Neuron (in vitro differentiated cells): ENCODE measurements around the gene LRTM2.

ENCODE experiments used
- H2AFZ ChIP-seq: one replicate; pipeline ENCODE4 v1.6.1; 2013; ENCODE audit warnings: low read depth, mild to moderate bottlenecking, inconsistent platforms, low read length, moderate library complexity
- H3K27me3 ChIP-seq: one replicate; pipeline ENCODE4 v1.6.1; 2013; ENCODE audit warnings: low read length; ENCODE audit not compliant: insufficient read depth
- H3K36me3 ChIP-seq: one replicate; pipeline ENCODE4 v1.6.1; 2013; ENCODE audit warnings: low read length; ENCODE audit not compliant: insufficient read depth
- H3K4me1 ChIP-seq: one replicate; pipeline ENCODE4 v1.6.1; 2013; ENCODE audit warnings: low read length; ENCODE audit not compliant: insufficient read depth
- H3K4me3 ChIP-seq: 2 replicates; pipeline ENCODE4 v1.5.1; 2013; ENCODE audit warnings: mild to moderate bottlenecking, low read length, moderate library complexity
- H3K9me3 ChIP-seq: one replicate; pipeline ENCODE4 v1.6.1; 2013; ENCODE audit warnings: low read length

The LRTM2 gene

GRCh38 chr12:1800401-1801302, 19.7 kb upstream of the LRTM2 start:
- Histone ChIP-seq H3K36me3 (no peaks in the 10 kb centered on the region), H3K4me1 (peaks cover 1% of the 10 kb centered on the region), H3K27me3 (no peaks in the 10 kb centered on the region), H2AFZ (no peak overlapping the region), H3K9me3 (no peaks in the 10 kb centered on the region), H3K4me3 (no peak overlapping the region)

- Histone ChIP-seq H3K36me3 (no peaks in the 10 kb centered on the region), H3K9me3 (no peaks in the 10 kb centered on the region), H3K4me3 (no peak overlapping the region), H3K4me1 (no peaks in the 10 kb centered on the region), H2AFZ (no peak overlapping the region), H3K27me3 (no peaks in the 10 kb centered on the region)
Observed at GRCh38 chr12:1801303-1801975, 18.9 kb upstream of the LRTM2 start.

- Histone ChIP-seq H3K36me3 (no peaks in the 10 kb centered on the region), H3K4me3 (no peak overlapping the region), H3K9me3 (no peaks in the 10 kb centered on the region), H3K4me1 (no peaks in the 10 kb centered on the region), H2AFZ (peak overlapping the region; percentile 73), H3K27me3 (no peaks in the 10 kb centered on the region)
Observed at GRCh38 chr12:1803736-1804135, 16.6 kb upstream of the LRTM2 start.

- Histone ChIP-seq H3K4me1 (no peaks in the 10 kb centered on the region), H3K27me3 (no peaks in the 10 kb centered on the region), H3K4me3 (peak overlapping the region; percentile 12), H3K9me3 (no peaks in the 10 kb centered on the region), H3K36me3 (no peaks in the 10 kb centered on the region), H2AFZ (peak overlapping the region; percentile 73)
Observed at GRCh38 chr12:1804545-1805332, 15.6 kb upstream of the LRTM2 start.

- H3K36me3 ChIP-seq, result no peaks in the 10 kb centered on the region
- H3K9me3 ChIP-seq, result no peaks in the 10 kb centered on the region
- peaks cover 4% of the 10 kb centered on the region for H3K27me3 ChIP-seq
- H2AFZ ChIP-seq, result no peak overlapping the region
- H3K4me1 ChIP-seq, result no peaks in the 10 kb centered on the region
- H3K4me3 ChIP-seq, result no peak overlapping the region
Observed at GRCh38 chr12:1805441-1806081, 14.8 kb upstream of the LRTM2 start.

GRCh38 chr12:1806301-1807086, 13.9 kb upstream of the LRTM2 start:
- Histone ChIP-seq H3K4me1 (no peaks in the 10 kb centered on the region), H3K4me3 (no peak overlapping the region), H2AFZ (no peak overlapping the region), H3K9me3 (no peaks in the 10 kb centered on the region), H3K36me3 (no peaks in the 10 kb centered on the region), H3K27me3 (peaks cover 5% of the 10 kb centered on the region)

- H3K4me1 ChIP-seq, result no peaks in the 10 kb centered on the region
Observed at GRCh38 chr12:1807087-1807860, 13.1 kb upstream of the LRTM2 start.

GRCh38 chr12:1808036-1808797, 12.1 kb upstream of the LRTM2 start:
- H2AFZ ChIP-seq, result no peak overlapping the region
- H3K27me3 ChIP-seq, result peaks cover 5% of the 10 kb centered on the region
- H3K9me3 ChIP-seq, result no peaks in the 10 kb centered on the region
- no peak overlapping the region for H3K4me3 ChIP-seq
- H3K4me1 ChIP-seq, result no peaks in the 10 kb centered on the region
- H3K36me3 ChIP-seq, result no peaks in the 10 kb centered on the region

More at GRCh38 chr12:1807087-1807860, 13.1 kb upstream of the LRTM2 start:
- Histone ChIP-seq H3K4me3 (no peak overlapping the region), H2AFZ (no peak overlapping the region), H3K36me3 (no peaks in the 10 kb centered on the region), H3K27me3 (peaks cover 5% of the 10 kb centered on the region), H3K9me3 (no peaks in the 10 kb centered on the region)

GRCh38 chr12:1808798-1809480, 11.4 kb upstream of the LRTM2 start:
- H3K9me3 ChIP-seq, result no peaks in the 10 kb centered on the region
- H3K4me3 ChIP-seq, result no peak overlapping the region
- H3K27me3 ChIP-seq, result peaks cover 5% of the 10 kb centered on the region
- no peaks in the 10 kb centered on the region for H3K4me1 ChIP-seq
- H3K36me3 ChIP-seq, result no peaks in the 10 kb centered on the region
- H2AFZ ChIP-seq, result no peak overlapping the region

GRCh38 chr12:1809591-1810190, 10.7 kb upstream of the LRTM2 start:
- no peaks in the 10 kb centered on the region for H3K4me1 ChIP-seq
- no peak overlapping the region for H2AFZ ChIP-seq
- peaks cover 5% of the 10 kb centered on the region for H3K27me3 ChIP-seq
- no peaks in the 10 kb centered on the region for H3K36me3 ChIP-seq
- no peaks in the 10 kb centered on the region for H3K9me3 ChIP-seq
- H3K4me3 ChIP-seq, result no peak overlapping the region
